ENCODE measurements around the gene SNX10. TPM values are rescaled to one million over a fixed set of nuclear protein-coding genes. Genes with fewer than 3 reads are reported as not detected.
A peak's percentile ranks its signal among the peaks of the same experiment; 100 is the strongest.

The SNX10 gene
- total RNA-seq, 1 donor from 2014 or later, result 1.3 TPM

GRCh38 chr7:26329520-26330255, 38.0 kb downstream of the SNX10 start:
- intact Hi-C loops (cut with DNase I), result no loop called here

DNA sequence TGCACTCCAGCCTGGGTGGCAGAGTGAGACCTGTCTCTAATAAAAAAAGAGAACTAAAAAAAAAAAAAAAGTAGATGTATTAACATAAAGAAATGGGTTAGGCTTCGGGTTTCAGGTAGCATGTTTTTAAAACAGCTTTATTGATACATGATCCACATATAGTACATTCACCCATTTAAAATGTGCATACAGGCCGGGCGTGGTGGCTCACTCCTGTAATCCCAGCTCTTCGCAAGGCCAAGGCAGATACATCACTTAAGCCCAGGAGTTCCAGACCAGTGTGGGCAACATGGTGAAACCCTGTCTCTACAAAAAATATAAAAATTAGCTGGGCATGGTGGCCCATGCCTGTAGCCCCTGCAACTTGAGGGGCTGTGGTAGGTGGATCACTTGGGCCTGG, 39.5 kb downstream of the SNX10 start:
- no peak for DNase-seq (ENCODE audit: low spot score)
- intact Hi-C loops (cut with DNase I), result no loop called here

More at GRCh38 chr7:26329520-26330255, 38.0 kb downstream of the SNX10 start:
- DNase-seq (ENCODE audit: low spot score), result peak; percentile 89

GRCh38 chr7:26331789-26332188, 40.1 kb downstream of the SNX10 start:
- intact Hi-C loops (cut with DNase I), result no loop called here
- DNase-seq (ENCODE audit: low spot score), result no peak

DNA sequence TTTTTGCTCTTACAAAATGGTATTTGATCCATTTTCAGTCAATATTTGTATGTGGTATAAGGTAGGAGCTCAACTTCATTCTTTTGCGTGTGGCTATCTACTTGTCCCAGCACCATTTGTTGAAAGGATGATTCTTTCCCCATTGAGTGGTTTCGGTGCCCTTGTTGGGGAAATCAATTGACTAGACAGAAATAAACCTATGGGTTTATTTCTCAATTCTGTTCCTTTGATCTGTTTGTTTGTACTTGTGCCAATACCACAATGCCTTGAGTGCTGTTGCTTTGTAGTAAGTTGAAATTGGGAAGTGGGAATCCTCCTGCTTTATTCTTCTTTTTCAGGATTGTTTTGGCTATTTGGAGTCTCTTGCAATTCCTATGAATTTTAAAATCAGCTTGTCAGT, 41.0 kb downstream of the SNX10 start:
- DNase-seq (ENCODE audit: low spot score), result no peak
- intact Hi-C loops (cut with DNase I), result no loop called here

DNA sequence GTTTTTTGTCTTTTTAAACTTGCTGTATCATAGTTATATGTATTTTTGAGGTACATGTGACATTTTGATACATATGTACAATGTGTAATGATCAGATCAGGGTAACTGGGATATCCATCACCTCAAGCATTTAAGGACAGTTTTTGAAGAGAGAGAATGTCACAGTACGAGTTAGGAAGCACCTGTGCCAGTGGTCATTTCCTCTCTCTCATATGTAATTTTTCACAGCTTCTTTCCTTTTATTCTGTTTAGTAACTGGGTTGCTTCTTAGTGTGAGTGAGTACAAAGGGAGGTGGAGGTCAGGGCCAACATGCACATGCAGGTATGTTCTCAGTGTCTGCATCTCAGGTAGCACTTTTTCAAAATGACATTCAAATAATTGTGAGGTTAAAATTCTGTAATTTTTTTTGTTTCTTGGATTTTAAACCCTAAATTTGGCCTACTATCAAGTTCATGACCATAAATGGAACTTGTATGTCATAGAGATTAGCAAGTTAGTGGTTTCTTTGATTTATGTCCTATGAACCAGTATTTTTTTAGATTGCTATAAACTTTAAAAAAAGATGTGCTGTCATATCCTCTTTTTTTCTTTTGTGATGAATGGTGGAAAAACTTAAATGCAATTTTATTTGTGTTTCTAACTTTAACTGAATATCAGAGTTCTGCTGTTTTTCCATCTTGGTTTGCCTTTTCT, 42.7 kb downstream of the SNX10 start:
- DNase-seq (ENCODE audit: low spot score), result no peak

GRCh38 chr7:26337232-26337865, 45.7 kb downstream of the SNX10 start:
- intact Hi-C loops (cut with DNase I), result no loop called here
- no peak for DNase-seq (ENCODE audit: low spot score)

More for the DNA sequence above, 42.7 kb downstream of the SNX10 start:
- intact Hi-C loops (cut with DNase I), result no loop called here

GRCh38 chr7:26340476-26341018, 48.9 kb downstream of the SNX10 start:
- no peak for DNase-seq (ENCODE audit: low spot score)
- intact Hi-C loops (cut with DNase I), result no loop called here

DNA sequence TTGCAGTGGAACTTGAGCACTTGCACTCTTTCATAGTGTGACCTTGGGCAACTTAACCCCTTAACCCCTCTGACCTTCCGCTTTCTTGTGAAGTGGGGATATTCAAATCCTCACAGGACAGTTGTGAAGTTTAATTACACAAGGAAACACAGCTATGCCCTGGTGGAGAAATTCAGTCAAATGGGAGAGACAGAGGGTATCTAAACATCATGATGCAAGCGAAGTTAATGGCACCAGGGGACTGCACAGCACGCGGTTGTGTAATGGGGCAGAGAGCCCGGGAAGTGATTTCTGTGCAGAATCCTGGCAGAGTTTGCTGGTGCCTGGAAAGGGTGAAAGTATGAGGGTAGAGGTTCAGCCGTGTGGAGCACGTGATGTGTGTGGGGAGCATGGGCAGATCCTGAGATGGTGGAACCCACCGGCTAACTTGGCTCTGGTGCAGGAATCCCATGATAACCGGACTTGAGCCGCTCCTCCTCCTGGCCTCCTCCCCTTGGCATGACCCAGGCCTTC, 51.7 kb downstream of the SNX10 start:
- intact Hi-C loops (cut with DNase I), result no loop called here
- DNase-seq (ENCODE audit: low spot score), result no peak

GRCh38 chr7:26343837-26344236, 52.2 kb downstream of the SNX10 start:
- intact Hi-C loops (cut with DNase I), result no loop called here
- DNase-seq (ENCODE audit: low spot score), result no peak

DNA sequence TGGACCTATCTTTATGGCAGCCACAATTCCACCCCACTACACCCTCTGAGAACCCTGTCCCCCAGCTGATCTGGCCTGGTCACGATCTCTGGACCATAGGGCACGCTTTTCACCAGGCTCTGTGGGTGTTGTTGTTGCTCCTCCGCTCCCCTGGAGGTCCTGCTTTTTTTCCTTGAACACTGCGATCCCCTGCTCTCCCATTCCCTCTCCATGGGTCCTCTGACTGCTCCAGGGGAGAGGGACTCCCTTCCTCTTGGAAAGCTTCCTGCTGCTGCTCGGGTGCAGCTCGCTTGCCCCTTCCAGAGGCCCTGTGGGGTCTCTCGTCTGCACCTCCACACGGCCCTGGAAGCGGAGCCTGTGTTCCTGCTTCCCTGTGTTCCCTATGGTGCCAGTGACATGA, 53.5 kb downstream of the SNX10 start:
- DNase-seq (ENCODE audit: low spot score), result no peak
- intact Hi-C loops (cut with DNase I), result no loop called here

- intact Hi-C loops (cut with DNase I), result no loop called here
- no peak for DNase-seq (ENCODE audit: low spot score)
These were observed 54.2 kb downstream of the SNX10 start for GRCh38 chr7:26345837-26346236.

- no peak for DNase-seq (ENCODE audit: low spot score)
- intact Hi-C loops (cut with DNase I), result no loop called here
These were observed 55.0 kb downstream of the SNX10 start for GRCh38 chr7:26346611-26347203.

- intact Hi-C loops (cut with DNase I), result no loop called here
- DNase-seq (ENCODE audit: low spot score), result no peak
These were observed 56.7 kb downstream of the SNX10 start for GRCh38 chr7:26348234-26348851.

DNA sequence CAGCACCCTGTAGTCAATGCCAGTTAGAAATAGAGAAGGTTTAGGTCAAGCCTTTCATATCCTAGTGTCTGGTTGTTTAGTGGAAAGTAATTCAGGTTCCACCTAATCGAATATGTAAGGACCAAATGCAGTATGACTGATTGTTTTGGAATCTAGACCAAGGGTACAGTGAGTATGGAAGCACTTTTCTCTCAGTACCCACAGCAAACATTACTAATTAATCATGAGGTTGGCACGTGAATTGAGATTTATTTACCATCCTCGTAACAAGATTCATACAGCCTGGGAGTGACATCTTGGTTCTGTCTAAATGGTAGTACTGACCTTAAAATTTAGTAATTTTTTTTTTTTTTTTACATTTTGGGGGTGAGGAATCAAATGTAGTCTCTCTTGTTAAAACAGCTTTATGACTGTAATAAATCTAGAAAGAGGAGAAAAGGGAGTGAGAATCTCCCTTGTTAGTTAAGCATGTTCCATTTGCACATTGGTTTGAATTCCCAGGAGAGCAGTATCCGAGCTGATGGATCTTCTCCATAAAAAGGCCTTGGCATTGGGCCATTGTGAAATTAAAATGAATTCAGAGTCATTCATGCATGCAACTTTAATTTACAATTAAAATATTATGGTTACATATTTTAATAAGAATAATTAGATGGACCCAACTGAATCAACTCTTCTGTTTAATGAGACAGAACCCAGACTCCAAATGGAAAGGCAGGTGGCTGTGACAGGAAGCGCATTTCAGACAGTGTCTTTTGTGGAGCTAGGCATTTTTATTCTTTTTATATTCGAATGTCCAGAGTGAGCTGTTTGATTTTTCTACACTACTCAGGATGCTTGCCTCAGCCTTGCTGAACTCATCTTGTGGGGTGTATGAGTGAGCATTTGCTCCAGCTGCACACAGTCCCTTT, 57.6 kb downstream of the SNX10 start:
- no peak for DNase-seq (ENCODE audit: low spot score)
- intact Hi-C loops (cut with DNase I), result no loop called here

DNA sequence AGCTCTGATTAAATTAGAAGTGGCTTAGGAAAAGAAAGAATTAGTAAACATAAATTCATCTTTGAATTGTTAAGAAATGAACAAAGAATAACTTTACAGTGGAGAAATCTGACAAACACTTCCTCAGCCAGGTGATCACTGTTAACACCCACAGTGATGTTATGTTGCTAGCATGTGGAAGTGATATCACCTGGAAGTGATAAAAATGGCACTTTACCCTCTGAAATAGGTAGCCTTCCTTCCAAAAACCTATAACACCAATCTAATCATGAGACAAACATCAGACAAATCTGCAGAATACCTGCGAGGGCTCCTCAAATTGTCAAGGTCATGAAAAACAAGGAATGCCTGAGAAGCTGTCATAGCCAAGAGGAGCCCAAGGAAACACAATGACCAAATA, 59.5 kb downstream of the SNX10 start:
- no peak for DNase-seq (ENCODE audit: low spot score)
- intact Hi-C loops (cut with DNase I), result no loop called here

DNA sequence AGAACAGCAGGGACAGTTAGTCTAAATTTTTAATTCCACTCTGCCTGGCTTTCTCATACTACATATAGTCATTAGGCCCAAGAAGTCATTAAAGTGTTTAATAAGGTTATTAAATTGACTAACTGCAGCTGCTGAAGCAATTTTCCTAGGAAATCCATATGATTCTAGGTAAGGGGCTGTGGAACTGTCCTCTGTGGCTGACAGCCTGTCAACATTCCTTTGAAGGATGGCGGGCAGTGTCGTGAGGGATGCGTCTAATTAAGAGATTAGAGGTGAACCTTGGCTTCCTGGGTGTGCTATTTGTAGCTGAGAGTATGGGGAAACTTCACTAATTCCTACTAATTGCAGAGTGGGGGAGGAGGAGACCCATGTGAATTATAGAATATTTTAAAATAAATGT, 64.6 kb downstream of the SNX10 start:
- no peak for DNase-seq (ENCODE audit: low spot score)
- intact Hi-C loops (cut with DNase I), result no loop called here

DNA sequence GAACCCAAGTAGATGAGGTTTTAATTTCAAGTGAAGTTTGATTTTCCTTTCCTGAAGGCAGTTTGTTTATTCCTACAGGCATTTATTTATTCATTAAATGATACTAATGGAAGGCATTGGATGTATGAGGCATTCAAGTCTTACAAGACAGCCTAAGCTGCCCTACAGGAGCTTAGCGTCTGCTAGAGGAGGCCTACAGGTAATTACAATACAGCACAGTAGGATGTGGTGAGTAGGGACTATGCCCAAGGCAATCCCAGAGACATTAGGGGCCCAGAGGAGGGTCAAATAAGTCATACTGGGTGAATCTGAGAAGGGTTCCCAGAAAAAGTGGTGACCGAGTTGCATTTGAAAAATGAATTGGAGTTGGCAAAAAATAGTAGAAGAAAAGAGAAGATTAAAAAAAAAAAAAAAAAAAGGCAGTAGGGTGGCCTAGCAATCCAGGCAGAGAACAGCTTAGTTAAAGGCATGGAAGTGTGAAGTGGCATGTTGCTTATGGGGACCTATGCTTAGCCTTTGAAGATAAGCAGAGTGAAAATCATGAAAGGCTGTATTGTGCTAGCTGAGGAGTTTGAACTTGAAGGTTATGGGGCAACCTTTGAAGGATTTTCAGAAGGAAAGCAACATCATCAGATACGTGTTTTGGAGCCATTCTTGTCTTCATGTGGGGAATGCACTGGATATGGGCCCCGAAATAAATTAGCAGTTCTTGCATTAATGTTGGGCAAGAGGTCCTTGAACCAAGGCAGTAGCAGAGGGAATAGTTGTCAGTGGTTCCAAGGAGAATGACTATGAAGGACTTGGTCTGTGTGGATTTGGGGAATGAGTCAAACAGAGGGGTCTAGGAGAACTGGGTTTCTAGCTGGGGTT, 65.5 kb downstream of the SNX10 start:
- no peak for DNase-seq (ENCODE audit: low spot score)
- intact Hi-C loops (cut with DNase I), result no loop called here

DNA sequence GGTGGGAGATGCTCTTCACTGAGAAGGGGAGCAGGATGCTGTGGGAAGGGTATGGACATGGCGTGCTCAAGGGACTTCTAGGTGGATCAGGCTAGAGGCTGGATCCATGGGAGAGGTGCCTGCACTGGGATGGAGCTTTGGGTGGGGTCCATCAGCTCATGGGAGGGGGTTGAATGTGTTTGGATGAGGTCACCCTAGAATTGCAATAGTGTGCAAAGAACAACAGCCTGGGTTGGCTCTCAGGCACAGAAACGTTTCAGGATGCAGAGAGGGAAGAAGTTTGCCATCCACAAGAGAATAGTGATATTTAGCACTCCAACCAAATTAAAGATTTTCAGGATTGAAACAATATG, 66.1 kb downstream of the SNX10 start:
- intact Hi-C loops (cut with DNase I), result no loop called here
- DNase-seq (ENCODE audit: low spot score), result no peak
